Mesothelial cell of epicardium (in vitro differentiated cells): ENCODE measurements around the gene PAM. TPM values are rescaled to one million over a fixed set of nuclear protein-coding genes. Genes with fewer than 3 reads are reported as not detected.

ENCODE experiments used
- DNase-seq, 2 experiments: peaks; one replicate each; pipeline ENCODE4 v3.0.0; 2021; ENCODE audit warnings: low spot score in 2 of 2; ENCODE audit not compliant: unreplicated experiment in 2 of 2
- H3K27ac Mint-ChIP-seq: 2 replicates; pipeline ENCODE4 v1.8.0; 2021; ENCODE audit warnings: mixed read lengths
- H3K27me3 Mint-ChIP-seq: 2 replicates; pipeline ENCODE4 v1.8.0; 2021; ENCODE audit warnings: low read depth, mixed read lengths
- H3K36me3 Mint-ChIP-seq: 2 replicates; pipeline ENCODE4 v1.8.0; 2021; ENCODE audit warnings: mixed read lengths
- H3K4me1 Mint-ChIP-seq: 2 replicates; pipeline ENCODE4 v1.8.0; 2021; ENCODE audit warnings: mixed read lengths
- H3K4me3 Mint-ChIP-seq: 2 replicates; pipeline ENCODE4 v1.8.0; 2021; ENCODE audit warnings: mild to moderate bottlenecking, moderate library complexity, mixed read lengths
- H3K9me3 Mint-ChIP-seq: 2 replicates; pipeline ENCODE4 v1.8.0; 2021; ENCODE audit warnings: mixed read lengths
- total RNA-seq: library from RNA; stranded (reverse); gene quantifications from 3 replicates; pipeline ENCODE4 v1.2.1, GENCODE V29; 2021
- TF ChIP-seq, protein P1 (sequence below): fragments of 200-600 bp; sonication (generic); IDR thresholded peaks from one replicate; pipeline ENCODE4 v1.5.0; 2021; ENCODE audit warnings: antibody characterized with exemption; ENCODE audit not compliant: unreplicated experiment

The PAM gene
- total RNA-seq, 1 donor from 2014 or later: 94.3 TPM

- TF ChIP-seq, protein P1, sequence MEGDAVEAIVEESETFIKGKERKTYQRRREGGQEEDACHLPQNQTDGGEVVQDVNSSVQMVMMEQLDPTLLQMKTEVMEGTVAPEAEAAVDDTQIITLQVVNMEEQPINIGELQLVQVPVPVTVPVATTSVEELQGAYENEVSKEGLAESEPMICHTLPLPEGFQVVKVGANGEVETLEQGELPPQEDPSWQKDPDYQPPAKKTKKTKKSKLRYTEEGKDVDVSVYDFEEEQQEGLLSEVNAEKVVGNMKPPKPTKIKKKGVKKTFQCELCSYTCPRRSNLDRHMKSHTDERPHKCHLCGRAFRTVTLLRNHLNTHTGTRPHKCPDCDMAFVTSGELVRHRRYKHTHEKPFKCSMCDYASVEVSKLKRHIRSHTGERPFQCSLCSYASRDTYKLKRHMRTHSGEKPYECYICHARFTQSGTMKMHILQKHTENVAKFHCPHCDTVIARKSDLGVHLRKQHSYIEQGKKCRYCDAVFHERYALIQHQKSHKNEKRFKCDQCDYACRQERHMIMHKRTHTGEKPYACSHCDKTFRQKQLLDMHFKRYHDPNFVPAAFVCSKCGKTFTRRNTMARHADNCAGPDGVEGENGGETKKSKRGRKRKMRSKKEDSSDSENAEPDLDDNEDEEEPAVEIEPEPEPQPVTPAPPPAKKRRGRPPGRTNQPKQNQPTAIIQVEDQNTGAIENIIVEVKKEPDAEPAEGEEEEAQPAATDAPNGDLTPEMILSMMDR: no peak
- Mint-ChIP-seq H3K27ac (no peak overlapping the region), H3K36me3 (no peaks in the 10 kb centered on the region), H3K4me1 (peaks cover 13% of the 10 kb centered on the region), H3K9me3 (no peaks in the 10 kb centered on the region), H3K4me3 (no peak overlapping the region), H3K27me3 (no peaks in the 10 kb centered on the region)
- no peak for DNase-seq
These were observed 108.0 kb downstream of the PAM start for GRCh38 chr5:102863058-102863457.

DNA sequence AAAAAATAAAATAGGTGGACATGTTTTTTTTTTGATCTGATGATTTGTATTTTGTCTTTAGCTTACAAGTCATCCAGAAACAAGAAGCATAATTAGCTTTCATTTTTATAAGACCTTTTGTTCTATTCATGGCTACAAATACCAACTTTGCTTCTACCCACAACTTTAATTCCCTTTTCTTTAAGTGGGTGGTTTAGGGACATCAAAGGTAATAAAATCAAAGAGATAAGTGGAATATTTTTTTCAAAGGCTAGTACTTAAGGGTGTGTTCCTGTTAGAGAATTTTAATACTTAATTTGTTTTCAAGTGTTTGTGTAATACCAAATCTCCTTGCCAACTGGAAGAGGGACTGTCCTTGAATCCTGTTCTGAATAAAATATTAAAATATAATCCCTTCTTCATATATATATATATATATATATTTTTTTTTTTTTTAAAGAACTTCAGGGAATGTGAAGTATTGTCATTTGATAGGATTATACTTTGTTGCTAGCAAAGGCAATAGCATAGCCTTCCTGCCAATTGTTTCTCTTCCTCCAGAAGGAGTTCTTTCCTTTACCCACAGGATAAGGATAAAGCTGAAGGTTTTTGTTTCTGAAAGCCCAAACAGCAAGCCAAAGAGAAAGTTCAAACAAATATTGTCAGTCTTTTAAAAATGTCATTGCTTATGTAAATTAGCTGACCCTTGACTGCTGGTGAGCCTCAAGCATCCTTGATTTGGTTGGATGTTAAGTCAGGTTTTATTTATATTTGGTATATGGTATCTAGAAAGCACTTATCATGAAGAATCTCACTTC, 108.9 kb downstream of the PAM start:
- TF ChIP-seq, protein P1: no peak
- no peak overlapping the region for H3K4me3 Mint-ChIP-seq
- no peaks in the 10 kb centered on the region for H3K9me3 Mint-ChIP-seq
- H3K36me3 Mint-ChIP-seq: peaks cover under 1% of the 10 kb centered on the region
- H3K27ac Mint-ChIP-seq: no peak overlapping the region
- DNase-seq: no peak
- H3K27me3 Mint-ChIP-seq: no peaks in the 10 kb centered on the region
- H3K4me1 Mint-ChIP-seq: peaks cover 13% of the 10 kb centered on the region

- TF ChIP-seq, protein P1: no peak
- no peaks in the 10 kb centered on the region for H3K27me3 Mint-ChIP-seq
- no peak for DNase-seq
- H3K4me1 Mint-ChIP-seq: peaks cover 13% of the 10 kb centered on the region
- H3K9me3 Mint-ChIP-seq: no peaks in the 10 kb centered on the region
- H3K27ac Mint-ChIP-seq: peak overlapping the region; percentile 82
- peaks cover 10% of the 10 kb centered on the region for H3K36me3 Mint-ChIP-seq
- peak overlapping the region; percentile 73 for H3K4me3 Mint-ChIP-seq
These were observed 110.0 kb downstream of the PAM start for GRCh38 chr5:102865171-102865509.

DNA sequence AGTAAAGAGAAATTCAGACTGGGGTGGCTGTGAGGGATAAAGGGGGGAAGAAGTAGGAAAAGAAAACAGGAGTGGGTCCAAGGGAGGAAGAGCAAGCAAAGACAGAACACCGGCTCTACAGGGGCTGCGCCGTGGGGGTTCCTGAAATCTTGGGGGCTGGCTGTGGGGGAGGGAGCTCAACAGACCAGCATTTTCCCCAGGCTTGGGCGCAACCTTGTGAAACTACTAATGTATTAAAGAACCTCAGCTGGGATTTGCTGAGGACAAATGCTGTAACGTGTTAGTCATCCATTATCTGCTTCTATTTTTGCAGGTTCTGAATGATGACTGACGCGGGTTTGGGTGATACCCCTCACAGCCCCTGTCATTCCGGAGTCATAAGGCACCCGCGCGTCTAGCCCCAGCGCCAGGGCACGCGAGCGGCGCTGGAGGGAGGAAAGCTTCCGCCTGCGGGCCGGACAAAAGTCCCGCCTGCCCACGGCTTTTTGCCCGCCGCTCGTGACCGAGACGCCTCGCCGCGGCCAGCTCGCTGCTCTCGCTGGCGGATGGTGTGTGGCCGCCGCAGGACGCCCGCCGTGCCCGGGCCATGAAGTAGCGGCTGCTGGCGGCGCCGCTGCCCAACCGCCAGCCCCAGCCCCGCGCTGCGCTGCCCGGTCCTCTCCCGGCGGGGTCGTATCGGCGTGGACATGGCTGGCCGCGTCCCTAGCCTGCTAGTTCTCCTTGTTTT, 110.6 kb downstream of the PAM start:
- Mint-ChIP-seq H3K27ac (peak overlapping the region; percentile 82), H3K4me3 (peak overlapping the region; percentile 73)
- TF ChIP-seq, protein P1: no peak

DNA sequence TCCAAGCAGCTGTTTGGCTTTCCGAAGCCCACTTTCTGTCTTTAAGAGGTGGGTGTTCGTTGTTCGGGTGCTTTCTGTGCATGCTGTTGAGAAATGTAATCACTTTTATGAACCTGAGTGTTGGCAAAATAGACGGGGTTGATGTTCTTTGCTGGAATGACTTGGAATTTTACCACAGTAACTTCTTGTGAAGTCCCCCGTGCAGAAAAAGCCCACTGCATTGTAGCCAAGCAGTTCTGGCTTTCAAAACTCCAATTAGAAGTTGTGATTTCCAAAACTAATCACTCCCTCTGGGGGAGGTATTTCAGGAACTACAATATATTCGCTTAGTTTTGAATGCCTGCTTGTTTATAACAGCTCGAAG, 111.1 kb downstream of the PAM start:
- peak overlapping the region; percentile 44 for H3K27ac Mint-ChIP-seq
- TF ChIP-seq, protein P1: no peak
- H3K4me1 Mint-ChIP-seq: peaks cover 13% of the 10 kb centered on the region
- no peak for DNase-seq
- peak overlapping the region; percentile 73 for H3K4me3 Mint-ChIP-seq
- no peaks in the 10 kb centered on the region for H3K27me3 Mint-ChIP-seq
- H3K9me3 Mint-ChIP-seq: no peaks in the 10 kb centered on the region
- peaks cover 10% of the 10 kb centered on the region for H3K36me3 Mint-ChIP-seq

More for the DNA sequence above, 110.6 kb downstream of the PAM start:
- DNase-seq: peak; percentile 35 to 61
- Mint-ChIP-seq H3K27me3 (no peaks in the 10 kb centered on the region), H3K36me3 (peaks cover 10% of the 10 kb centered on the region), H3K4me1 (peaks cover 13% of the 10 kb centered on the region), H3K9me3 (no peaks in the 10 kb centered on the region)
